Activated T-helper 9 cell treated with anti-CD3 and anti-CD28 coated beads, Interleukin-2, amount 50 U/mL, for 16 hours (primary cell): ENCODE data around the gene ABCD4.
"Not testable (repeated sequence)": the region's sequence is repeated elsewhere in the genome, so short reads cannot be mapped to it uniquely, and the experiment has no call there.

Source experiments
- DNase-seq: peaks from one replicate; pipeline ENCODE4 v3.0.0-alpha.2; 2020; ENCODE audit warnings: low read depth

ABCD4 gene

GRCh38 chr14:74302152-74302628 lies 544 bp downstream of the ABCD4 start:
- no peak for DNase-seq

- DNase-seq = no peak
Measured at GRCh38 chr14:74301594-74302151, 1.1 kb downstream of the ABCD4 start.

- peak; percentile 19 for DNase-seq
Measured at GRCh38 chr14:74299061-74299545, 3.6 kb downstream of the ABCD4 start.

DNA sequence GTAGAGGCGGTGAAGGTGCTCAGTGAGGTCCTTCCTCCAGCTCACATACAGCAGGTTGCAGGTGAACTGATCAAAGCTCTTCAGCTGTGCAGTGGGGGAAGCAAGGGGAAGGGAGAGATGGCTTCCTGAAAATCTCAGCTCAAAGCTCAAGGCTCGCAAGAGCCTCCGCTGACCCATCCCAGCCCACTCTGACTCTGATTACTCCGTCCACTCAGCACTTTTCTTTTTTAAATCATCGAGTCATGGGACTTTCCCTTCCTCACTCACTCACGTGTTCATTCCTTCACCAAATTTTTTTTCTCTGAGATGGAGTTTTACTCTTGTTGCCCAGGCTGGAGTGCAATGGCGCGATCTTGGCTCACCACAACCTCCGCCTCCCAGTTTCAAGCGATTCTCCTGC lies 4.7 kb downstream of the ABCD4 start:
- no peak for DNase-seq

DNA sequence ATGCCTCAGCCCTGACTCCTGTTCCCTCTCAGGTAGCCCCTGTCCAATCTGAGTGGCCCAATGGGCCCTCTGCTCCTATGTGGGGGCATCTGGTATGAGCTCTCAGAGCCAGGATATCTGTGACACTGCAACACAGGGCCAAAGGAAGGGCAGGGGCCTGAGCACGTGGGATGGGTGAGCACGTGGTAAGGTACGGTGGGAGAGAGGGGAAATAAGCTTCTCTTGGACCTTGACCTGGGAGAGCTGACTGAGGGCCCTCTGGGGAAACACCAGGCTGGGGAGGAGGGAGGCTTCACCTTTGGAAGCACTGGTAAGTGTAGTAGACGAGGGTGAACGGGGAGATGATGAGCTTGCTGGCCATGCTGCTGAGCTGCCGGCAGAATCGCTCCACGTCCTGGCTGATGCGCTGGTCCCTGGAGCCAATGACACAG lies 6.7 kb downstream of the ABCD4 start:
- no peak for DNase-seq

DNA sequence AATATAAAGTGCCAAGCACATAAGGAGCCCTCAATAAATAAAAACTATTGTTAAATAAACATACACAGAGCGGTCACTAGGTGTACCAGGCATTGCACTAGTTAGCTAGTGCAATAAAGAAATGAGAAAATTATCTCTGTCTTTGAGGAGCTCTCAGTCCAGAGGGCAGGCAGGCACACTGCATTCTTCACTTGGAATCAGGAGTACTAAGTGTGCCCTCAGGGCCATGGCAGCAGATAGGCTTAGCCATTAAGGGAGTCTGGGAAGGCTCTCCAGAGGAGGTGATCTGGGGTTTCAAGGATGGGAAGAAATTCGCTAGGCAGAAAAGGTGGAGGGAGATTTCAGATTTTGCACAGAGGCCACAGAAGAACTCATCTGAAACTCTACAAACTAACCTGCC lies 9.1 kb downstream of the ABCD4 start:
- no peak for DNase-seq

DNA sequence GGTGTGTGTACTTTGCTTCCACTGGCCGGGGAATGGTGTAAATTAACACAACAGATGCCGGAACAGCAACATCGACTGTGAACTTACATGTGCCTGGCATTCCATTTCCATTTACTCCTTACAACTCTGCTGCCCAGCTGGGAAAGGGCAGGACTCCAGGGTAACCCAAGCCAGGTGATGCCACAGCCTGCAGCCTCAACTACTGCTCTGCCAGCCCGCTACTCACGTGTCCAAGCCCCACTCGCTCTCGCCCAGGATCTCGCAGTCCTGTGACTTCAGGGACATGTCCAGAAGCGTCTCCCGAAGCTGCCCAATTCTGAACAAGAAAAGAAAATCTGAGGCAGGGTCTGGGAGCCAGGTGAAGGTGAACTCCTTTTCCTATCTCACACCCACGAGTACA lies 10.7 kb downstream of the ABCD4 start:
- no peak for DNase-seq

DNA sequence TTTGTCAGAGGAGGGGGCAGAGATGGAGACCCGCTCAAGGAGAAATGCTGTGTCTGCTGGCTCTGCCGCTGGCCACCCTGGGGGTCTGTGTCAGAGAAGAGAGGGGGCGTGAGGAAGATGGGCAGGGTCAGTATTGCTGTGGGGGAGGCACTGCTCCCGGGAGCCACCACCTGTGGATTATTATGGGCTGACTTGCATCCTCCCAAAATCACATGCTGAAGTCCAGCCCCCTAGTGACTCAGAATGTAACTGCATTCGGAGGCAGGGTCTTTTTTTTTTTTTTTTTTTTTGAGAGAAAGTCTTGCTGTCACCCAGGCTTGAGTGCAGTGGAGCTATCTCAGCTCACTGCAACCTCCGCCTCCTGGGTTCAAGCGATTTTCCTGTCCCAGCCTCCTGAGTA lies 12.3 kb downstream of the ABCD4 start:
- DNase-seq = no peak

DNA sequence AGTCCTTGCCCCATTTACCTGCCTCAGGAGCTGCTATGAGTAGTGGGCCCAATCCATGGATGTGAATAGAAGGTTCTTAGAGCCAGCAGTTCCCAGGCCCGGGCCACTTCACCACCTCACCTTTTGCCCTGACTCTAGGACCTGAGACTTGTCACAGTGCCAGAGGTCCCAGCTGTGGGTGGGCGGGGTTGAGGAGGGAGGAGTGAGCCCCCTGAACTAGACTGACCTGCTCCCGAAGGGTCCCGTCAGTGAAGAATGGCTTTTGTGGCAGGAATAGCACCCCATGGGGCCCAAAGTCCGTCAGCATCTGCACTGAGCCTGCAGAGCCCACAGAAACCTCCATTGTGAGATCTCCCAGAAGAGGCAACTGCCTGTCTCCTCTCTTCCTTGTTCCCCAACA lies 12.9 kb downstream of the ABCD4 start:
- DNase-seq = no peak

DNA sequence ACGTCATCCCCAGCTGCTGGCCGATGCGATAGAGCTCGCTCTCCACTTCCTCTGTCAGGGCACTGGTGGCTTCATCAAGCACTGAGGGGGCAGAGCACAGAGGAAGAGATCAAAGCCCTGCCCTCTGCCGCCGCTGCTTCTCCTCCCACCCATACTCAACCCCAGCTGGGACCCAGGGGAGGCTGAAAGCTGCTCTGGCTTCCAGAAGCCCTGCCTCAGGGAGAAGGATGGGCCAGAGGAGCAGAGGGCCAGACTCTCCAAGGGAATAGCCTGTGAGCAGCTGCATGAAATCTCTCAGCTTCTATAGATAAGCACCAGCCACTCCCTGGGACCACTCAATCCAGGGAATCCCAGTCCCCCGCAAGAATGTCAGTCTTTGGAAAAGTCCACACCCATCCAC lies 16.0 kb downstream of the ABCD4 start:
- no peak for DNase-seq

- no peak for DNase-seq
Measured at GRCh38 chr14:74281069-74281468, 21.7 kb downstream of the ABCD4 start.

DNA sequence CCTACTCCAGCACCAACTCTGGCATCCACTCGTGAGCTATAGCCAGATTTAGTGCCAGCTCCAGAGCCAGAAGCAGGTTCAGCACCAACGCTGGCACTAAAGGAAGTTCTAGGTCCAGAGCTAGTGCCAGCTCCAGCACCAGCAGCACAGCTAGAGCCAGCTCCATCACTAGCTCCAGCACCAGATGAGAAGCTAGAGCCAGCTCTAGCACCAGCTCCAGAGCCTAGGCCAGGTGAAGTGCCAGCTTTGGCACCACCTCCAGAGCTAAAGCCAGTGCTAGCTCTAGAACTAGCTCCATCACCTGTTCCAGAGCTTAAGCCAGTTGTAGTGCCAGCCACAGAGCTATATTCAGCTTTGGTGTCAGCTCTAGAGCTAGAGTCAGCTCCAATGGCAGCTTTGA lies 24.7 kb downstream of the ABCD4 start:
- no peak for DNase-seq

GRCh38 chr14:74275241-74275841 lies 27.4 kb downstream of the ABCD4 start:
- DNase-seq = no peak

DNA sequence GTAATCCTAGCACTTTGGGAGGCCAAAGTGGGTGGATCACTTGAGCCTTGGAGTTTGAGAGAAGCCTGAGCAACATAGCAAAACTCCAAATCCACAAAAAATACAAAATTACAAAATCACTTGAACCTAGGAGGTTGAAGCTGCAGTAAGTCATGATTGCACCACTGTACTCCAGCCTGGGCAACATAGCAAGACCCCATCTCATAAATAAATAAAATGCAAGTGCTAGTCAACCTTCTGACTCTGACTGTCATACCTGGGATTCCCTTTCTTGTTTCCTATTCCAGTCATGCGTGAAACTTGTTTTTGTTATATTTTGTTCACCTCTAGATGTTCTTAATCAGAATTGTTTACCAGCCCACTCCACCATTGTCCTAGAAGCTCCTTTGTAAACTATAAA lies 31.4 kb downstream of the ABCD4 start:
- no peak for DNase-seq

DNA sequence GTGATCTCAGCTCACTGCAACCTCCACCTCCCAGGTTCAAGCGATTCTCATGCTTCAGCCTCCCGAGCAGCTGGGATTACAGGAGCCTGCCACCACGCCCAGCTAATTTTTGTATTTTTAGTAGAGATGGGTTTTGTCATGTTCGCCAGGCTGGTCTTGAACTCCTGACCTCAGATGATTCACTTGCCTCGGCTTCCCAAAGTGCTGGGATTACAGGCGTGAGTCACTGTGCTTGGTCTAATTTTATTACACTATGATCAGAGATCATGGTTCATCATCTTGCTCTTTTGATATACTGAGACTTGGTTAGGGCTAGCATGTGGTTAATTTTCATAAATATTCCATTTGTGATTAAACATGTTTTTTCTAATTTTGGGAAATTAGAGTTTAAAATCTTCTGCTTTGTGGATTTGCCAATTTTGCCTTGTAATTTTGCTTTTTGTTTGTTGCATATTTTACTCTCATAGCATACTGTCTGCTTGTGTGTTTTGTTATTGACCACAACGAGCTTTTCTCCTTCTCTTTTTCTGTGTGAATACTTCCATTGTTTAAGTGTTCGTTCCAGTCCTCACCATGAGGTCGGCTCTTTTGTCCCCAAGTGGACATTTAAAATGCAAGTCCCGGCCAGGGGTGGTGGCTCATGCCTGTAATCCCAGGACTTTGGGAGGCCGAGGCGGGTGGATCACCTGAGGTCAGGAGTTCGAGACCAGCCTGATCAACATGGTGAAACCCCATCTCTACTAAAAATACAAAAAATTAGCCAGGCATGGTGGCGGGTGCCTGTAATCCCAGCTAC lies 32.2 kb downstream of the ABCD4 start:
- DNase-seq = not testable (repeated sequence)

GRCh38 chr14:74267588-74267987 lies 35.1 kb downstream of the ABCD4 start:
- no peak for DNase-seq

- no peak for DNase-seq
Measured at GRCh38 chr14:74265301-74265965, 37.3 kb downstream of the ABCD4 start.

- DNase-seq = no peak
Measured at GRCh38 chr14:74263921-74264320, 38.8 kb downstream of the ABCD4 start.

DNA sequence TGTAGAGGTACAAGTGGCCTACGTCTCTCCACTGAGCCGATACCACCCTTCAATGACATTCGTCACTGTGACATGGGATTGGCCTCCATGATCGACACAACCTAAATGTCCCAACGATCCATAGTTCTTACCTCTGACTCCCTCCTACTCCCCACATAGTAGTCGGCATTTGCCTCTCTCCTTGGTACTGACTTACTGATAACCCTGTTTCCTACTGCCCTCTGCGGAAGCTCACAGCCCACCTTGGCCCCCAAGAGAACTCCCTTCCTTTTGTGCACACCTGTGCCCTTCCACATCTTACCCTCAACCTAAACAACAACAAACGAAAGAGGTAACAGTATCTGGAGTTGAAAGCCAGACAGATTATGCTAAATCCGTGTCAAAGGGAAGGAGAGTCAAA lies 39.6 kb downstream of the ABCD4 start:
- DNase-seq = no peak

DNA sequence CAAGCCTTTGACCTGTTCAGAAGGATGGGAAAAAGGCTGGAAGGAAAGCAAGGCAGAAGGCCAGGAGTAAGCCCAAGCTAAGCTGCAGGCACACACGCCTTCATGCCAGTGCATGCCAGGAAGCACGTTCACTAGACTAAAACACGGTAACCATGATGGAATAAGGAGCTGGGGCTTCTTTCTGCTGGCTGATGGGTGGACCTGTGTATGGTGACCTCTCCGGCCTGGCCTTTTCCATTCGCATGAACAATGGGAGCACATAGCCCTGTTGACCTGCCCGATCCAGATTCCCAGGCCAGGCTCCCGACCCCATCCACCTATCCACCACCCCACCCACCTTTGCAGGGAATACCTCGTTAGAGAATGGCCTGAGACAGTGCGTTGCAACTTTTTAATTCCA lies 40.7 kb downstream of the ABCD4 start:
- DNase-seq = no peak

GRCh38 chr14:74261288-74261687 lies 41.4 kb downstream of the ABCD4 start:
- DNase-seq = no peak

GRCh38 chr14:74260525-74261233 lies 42.1 kb downstream of the ABCD4 start:
- DNase-seq = no peak
